LoVo (cell line): Measurements from ENCODE around the gene ZNF302.
"Not testable (repeated sequence)": the region's sequence is repeated elsewhere in the genome, so short reads cannot be mapped to it uniquely, and the experiment has no call there.

Source experiments
- DNase-seq: peaks from one replicate; pipeline ENCODE4 v3.0.0-alpha.2; 2016; ENCODE audit warnings: low spot score

ZNF302 gene

DNA sequence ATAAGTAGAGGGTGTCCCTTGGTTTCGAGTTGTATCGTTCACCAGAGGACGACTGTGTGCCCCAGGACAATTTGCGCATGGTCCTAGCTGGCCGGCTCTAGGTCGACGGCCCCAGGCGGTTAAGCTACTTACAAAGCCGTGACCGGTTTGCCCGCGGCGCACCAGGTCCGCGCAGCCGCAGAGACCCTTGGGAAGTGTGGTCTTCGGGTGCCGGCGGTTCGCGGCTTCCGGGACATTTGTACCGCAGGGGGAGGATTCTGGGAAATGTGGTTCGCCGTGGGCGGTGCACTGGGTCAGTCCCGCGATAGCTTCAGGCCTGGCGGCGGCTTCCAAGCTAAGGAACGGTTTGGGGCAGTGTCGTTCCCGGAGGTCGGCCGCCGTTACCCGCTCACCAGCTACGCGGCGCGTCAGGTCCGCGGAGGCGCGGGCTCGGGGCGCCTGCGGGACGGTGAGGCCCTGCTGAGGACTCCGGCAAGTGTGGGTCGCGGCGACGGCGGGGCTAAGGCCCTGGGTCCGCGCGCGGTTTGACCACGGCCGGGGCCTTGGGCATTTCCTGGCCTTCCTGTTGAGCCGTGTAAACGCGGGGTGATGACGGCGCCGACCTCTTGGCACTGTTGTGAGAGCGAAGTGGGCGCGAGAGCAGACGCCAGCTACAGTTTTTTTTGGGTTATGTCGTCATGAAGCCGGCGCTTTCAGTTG lies at the start of gene ZNF302:
ZNF302 (plus strand) TSS at position 293 of the 699 bp plus-strand sequence. CDS start 1,127 bp downstream, outside the sequence.
- DNase-seq, result peak; percentile 95

DNA sequence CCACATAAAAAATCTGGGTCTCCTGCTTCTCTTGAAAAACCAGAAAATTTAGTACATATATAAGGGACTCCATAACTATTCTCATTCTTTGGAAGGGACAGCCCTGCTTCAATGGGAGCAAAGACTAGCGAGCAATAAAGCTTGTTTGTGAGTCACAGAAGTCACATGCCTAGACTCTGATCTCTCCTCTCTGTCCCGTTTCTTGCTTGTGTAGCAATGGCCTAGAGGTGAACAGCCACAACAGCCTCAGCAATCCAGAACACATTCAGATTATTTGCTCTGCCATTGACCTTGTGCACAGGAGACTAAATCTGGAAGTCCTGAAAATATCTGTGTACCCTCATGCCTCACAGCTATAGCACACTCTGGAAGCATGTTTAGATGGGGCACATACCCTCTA lies 43.7 kb upstream of the ZNF302 start:
- DNase-seq, result no peak

DNA sequence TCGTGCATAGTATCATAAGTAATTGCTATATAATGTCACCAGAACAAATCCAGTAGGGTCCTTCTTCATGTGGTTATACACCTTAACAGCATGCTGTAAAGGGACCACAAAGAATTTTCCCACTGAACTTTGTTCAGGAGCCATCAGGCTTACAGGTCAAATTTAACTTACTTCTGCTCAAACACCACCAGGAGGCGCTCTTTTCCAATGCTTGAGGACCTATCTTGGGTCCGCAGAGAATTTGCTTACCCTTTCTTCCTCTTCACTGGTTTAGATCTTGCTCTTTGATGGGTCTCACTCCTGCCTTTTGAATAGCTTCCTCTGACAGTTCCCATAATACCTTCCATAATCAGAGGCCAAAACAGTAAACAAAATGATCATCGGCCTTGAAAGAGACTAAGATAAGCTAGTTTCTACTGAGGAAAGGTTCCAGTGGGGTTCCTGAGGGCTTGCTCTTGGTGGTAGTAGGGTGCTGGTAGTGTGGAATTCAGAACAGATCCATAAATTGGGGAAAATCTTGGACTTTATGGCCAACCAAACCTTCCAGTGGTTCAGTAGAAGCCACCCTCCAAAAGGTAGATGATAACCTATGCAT lies 37.9 kb upstream of the ZNF302 start:
- peak; percentile 77 for DNase-seq

- no peak for DNase-seq
These were observed 35.2 kb upstream of the ZNF302 start for GRCh38 chr19:34642241-34642640.

- no peak for DNase-seq
These were observed 32.5 kb upstream of the ZNF302 start for GRCh38 chr19:34644991-34645461.

DNA sequence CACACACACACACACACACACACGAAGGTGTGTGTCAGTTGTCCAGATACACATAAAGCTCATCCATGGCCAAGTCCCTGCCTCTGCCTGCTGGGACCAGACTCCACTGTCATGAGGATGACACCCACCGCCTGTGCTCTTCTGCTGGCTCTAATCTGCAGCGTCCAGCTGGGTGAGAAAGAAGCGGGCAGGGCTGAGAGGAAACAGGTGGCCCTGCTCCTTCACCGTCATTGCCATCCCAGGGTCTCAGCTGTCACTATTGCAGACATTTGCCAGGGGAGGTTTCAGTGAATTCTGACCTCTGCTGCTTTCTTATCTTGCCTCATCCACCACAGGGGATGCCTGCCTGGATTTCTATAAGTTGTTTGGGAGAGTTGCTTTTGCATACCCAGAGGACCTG lies 31.9 kb upstream of the ZNF302 start:
- DNase-seq, result no peak

GRCh38 chr19:34649886-34650543 lies 27.5 kb upstream of the ZNF302 start:
- no peak for DNase-seq

DNA sequence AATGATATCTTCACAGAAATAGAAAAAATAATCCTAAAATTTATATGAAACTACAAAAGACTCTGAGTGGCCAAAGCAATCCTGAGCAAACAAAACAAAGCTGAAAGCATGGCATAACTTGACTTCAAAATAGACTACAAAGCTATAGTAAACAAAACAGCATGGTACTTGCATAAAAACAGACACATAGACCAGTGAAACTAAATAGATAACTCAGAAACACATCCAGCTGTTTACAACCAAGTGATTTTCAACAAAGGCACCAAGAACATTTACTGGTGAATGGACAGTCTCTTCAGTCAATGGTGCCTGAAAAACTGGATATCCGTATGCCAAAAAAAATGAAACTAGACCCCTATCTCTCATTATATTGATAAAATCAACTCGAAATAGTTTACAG lies 25.7 kb upstream of the ZNF302 start:
- DNase-seq, result no peak

GRCh38 chr19:34654796-34655195 lies 22.7 kb upstream of the ZNF302 start:
- DNase-seq, result no peak

DNA sequence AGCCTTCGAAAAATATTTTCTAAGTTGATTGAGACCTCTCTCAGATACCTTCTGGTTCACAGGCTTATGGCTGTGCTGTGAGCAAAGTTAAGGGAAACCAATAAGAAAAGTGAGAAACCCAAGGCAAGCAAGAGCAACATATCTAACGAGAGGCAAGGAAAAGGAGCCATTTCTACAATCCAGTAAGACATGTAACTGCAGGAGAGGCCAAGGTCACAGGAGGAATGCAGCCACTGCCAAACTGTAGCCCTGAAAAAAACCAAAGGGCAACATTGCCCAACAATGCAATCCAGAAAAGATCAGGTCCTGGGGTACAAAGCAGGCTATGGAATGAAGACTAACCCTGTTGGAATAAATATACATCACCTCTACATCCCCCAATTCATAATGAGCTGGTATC lies 21.8 kb upstream of the ZNF302 start:
- no peak for DNase-seq

GRCh38 chr19:34661357-34661756 lies 16.1 kb upstream of the ZNF302 start:
- DNase-seq, result no peak

DNA sequence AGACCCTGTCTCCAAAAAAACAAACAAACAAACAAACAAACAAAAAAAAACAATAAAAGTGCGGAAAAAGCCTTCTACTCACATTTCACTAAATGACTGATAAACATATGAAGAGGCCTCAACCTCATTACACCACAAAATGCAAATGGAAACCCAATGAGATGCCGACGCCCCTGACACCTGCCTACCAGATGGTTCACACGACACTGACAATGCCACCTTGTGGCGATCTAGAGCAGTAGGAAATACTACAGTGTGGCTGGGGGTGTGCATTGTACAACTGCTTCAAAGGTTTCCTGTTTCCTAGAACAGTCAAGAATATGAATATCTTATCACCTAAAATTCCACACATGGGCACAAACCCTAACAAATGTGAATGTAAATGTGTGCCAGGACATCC lies 14.6 kb upstream of the ZNF302 start:
- DNase-seq, result no peak

GRCh38 chr19:34664168-34664567 lies 13.3 kb upstream of the ZNF302 start:
- DNase-seq, result no peak

DNA sequence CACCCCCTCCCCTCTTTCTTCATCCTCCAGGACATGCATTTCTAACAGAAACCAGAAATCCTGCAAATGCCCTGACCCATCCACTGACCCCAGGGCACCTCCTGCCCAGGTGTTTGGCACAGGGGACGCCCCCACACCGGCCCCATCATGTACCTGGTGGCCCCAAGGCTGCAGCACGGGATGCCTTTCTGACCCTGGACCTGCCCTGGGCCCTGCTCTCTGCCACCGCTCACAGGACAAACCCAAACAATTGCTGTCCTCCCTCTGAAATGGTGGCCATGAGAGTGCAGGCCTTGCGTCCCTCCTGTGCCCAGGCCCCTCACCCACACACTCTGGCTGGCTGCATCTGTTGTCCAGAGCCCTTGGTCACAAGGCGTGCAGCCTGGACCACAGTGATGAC lies 12.6 kb upstream of the ZNF302 start:
- DNase-seq, result no peak

DNA sequence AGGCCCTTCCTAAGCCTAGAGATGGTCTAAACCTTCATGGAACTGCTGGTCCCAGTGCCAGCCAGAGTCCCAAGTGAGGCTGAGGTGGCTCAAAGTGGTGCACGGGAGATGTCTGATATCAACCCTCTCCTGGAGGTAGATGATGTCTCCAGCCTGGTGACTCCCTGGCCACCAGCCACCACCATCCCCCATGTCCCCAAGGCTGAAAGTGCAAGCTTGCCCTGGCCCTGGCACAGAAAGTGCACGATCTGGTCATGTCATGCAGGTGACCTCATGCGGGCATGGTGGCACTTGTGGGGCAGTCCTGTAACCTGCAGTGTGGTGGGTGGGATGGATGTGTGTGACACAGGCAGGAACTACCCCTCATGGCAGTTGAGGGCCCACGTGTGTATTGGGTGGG lies 12.2 kb upstream of the ZNF302 start:
- not testable (repeated sequence) for DNase-seq

- DNase-seq, result no peak
These were observed 11.1 kb upstream of the ZNF302 start for GRCh38 chr19:34666200-34666957.

DNA sequence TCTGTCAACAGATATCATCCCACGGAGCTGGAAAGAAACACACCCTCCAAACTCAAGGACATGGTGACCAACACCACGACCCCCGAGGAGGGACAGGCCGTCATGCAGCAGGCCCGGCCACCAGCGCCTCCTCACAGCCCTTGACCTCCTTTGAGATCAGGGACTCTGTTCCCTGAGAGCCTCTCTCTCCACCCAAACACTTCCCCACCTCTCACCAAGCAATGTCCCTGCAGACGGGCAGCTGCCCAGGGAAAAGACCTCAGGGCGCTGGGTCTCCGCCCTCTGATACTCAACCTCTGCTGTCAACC lies 10.6 kb upstream of the ZNF302 start:
- DNase-seq, result no peak

- peak; percentile 17 for DNase-seq
These were observed 10.0 kb upstream of the ZNF302 start for GRCh38 chr19:34667349-34668076.

DNA sequence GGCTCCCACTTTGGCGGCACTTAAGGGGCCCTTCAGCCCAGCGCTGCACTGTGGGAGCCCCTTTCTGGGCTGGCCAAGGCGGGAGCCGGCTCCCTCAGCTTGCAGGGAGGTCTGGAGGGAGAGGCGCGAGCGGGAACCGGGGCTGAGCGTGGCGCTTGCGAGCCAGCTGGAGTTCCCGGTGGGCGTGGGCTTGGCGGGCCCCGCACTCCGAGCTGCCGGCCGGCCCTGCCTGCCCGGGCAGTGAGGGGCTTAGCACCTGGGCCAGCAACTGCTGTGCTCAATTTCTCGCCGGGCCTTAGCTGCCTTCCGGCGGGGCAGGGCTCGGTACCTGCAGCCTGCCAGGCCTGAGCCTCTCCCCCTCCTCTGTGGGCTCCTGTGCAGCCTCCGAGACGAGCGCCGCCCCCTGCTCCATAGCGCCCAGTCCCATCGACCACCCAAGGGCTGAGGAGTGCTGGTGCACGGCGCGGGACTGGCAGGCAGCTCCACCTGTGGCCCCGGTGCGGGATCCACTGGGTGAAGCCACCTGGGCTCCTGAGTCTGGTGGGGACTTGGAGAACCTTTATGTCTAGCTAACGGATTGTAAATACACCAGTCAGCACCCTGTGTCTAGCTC lies 9.3 kb upstream of the ZNF302 start:
- not testable (repeated sequence) for DNase-seq

- not testable (repeated sequence) for DNase-seq
These were observed 8.8 kb upstream of the ZNF302 start for GRCh38 chr19:34668690-34669089.

DNA sequence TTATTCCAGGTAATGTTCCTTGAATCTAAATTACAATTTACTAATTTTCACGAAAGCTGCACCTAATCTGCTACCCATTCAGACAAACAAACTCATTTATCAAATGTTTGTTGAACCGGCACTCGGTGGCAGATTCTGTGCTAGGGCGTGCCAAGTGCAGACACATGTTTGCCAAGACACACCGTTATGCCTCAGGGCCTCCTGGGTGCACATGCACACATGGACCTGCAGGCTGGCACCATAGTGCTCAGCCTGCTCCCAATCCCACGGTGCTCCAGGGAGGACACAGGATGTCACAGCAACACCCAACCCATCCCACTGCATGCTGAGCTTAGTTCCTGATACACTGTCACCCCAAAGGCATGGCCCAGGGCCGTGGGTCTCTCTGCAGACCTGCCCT lies 8.2 kb upstream of the ZNF302 start:
- DNase-seq, result no peak

DNA sequence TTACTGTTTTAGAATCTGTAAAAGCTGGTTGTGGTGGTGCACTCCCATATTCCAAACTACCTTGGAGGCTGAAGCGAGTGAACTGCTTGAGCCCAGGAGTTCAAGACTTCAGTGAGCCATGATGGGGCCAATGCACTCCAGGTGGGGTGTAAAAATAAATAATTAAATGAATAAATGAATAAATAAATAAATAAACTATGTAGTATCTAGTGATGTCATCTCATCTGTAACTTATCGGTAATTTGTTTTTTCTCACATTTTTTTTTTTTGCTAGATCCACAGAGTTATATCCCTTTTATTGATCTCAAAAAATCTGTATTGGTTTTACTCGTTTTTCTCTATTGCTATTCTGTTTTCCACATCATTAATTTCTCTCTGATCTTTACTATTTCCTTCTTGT lies 5.5 kb upstream of the ZNF302 start:
- DNase-seq, result no peak
